CD14-positive monocyte (primary cell): Measurements from ENCODE around the gene GPR132. TPM values are rescaled to one million over a fixed set of nuclear protein-coding genes. Genes with fewer than 3 reads are reported as not detected.
A peak's percentile ranks its signal among the peaks of the same experiment; 100 is the strongest.

Source experiments
- DNase-seq, 3 donors: peaks; one replicate each; pipeline ENCODE4 v3.0.0-alpha.2; 2011 to 2022
- H2AFZ ChIP-seq: 2 replicates; pipeline ENCODE4 v1.6.0; 2012; ENCODE audit warnings: mild to moderate bottlenecking, low read depth, low read length, inconsistent platforms; ENCODE audit not compliant: insufficient read depth, poor library complexity, severe bottlenecking
- H3K27ac ChIP-seq, 2 donors: 1 replicate in 1 of 2; 2 replicates in 1 of 2; pipeline ENCODE4 v1.5.1; 2012 to 2013; ENCODE audit warnings: low read length in 2 of 2, control low read depth in 1 of 2, inconsistent platforms in 1 of 2, low read depth in 1 of 2, mild to moderate bottlenecking in 1 of 2
- H3K27me3 ChIP-seq, 2 donors: one replicate each; pipeline versions ENCODE4 v1.6.0 to v1.6.1; 2011 to 2013; ENCODE audit warnings: low read length in 2 of 2; ENCODE audit not compliant: control insufficient read depth in 2 of 2, insufficient read depth in 2 of 2
- H3K36me3 ChIP-seq, 2 donors: replicated peaks in 1 of 2; 1 replicate in 1 of 2; 2 replicates in 1 of 2; pipeline versions ENCODE4 v1.5.1 to v1.6.1; 2012 to 2013; ENCODE audit warnings: low read length in 2 of 2, control low read depth in 1 of 2, inconsistent platforms in 1 of 2, mild to moderate bottlenecking in 1 of 2; ENCODE audit not compliant: insufficient read depth in 2 of 2, control insufficient read depth in 1 of 2
- H3K4me1 ChIP-seq, 2 donors: 1 replicate in 1 of 2; 2 replicates in 1 of 2; pipeline versions ENCODE4 v1.5.1 to v1.6.1; 2012 to 2013; ENCODE audit warnings: low read length in 2 of 2, control low read depth in 1 of 2, inconsistent platforms in 1 of 2, mild to moderate bottlenecking in 1 of 2, moderate library complexity in 1 of 2; ENCODE audit not compliant: insufficient read depth in 2 of 2, control insufficient read depth in 1 of 2
- H3K4me2 ChIP-seq: replicated peaks from 2 replicates; pipeline ENCODE3; 2012; ENCODE audit warnings: low read length, moderate library complexity, mild to moderate bottlenecking; ENCODE audit not compliant: poor library complexity, severe bottlenecking; ENCODE audit errors: extremely low read depth
- H3K4me3 ChIP-seq, 3 experiments: fragments of 200-600 bp in 1 of 3; sonication (generic) in 1 of 3; replicated peaks in 1 of 3; 1 replicate in 2 of 3; 2 replicates in 1 of 3; pipeline ENCODE4 v1.5.1; 2011 to 2013; ENCODE audit warnings: low read length in 3 of 3, mild to moderate bottlenecking in 3 of 3, control low read depth in 2 of 3, low read depth in 2 of 3, inconsistent platforms in 1 of 3, moderate library complexity in 1 of 3
- H3K79me2 ChIP-seq: 2 replicates; pipeline ENCODE4 v1.6.0; 2012; ENCODE audit warnings: mild to moderate bottlenecking, control low read depth, inconsistent platforms, low read length, moderate library complexity; ENCODE audit not compliant: insufficient read depth
- H3K9ac ChIP-seq: 2 replicates; pipeline ENCODE4 v1.6.0; 2017; ENCODE audit warnings: low read length, mild to moderate bottlenecking; ENCODE audit not compliant: insufficient read depth, poor library complexity, severe bottlenecking
- H3K9me3 ChIP-seq, 2 donors: replicated peaks in 1 of 2; 1 replicate in 1 of 2; 2 replicates in 1 of 2; pipeline versions ENCODE4 v1.5.1 to v1.6.1; 2012 to 2013; ENCODE audit warnings: low read length in 2 of 2, control low read depth in 1 of 2; ENCODE audit not compliant: control insufficient read depth in 1 of 2, insufficient read depth in 1 of 2
- H4K20me1 ChIP-seq: 2 replicates; pipeline ENCODE4 v1.6.0; 2012; ENCODE audit warnings: mild to moderate bottlenecking, low read length, control low read depth, moderate library complexity; ENCODE audit not compliant: insufficient read depth
- H3K27ac Mint-ChIP-seq, 7 donors: one replicate each; pipeline ENCODE4 v1.8.0; 2020; ENCODE audit warnings: mild to moderate bottlenecking in 7 of 7, mixed read lengths in 7 of 7, moderate library complexity in 6 of 7, inconsistent platforms in 2 of 7
- H3K27me3 Mint-ChIP-seq, 3 donors: one replicate each; pipeline ENCODE4 v1.8.0; 2021 to 2022; ENCODE audit warnings: low read depth in 3 of 3, mild to moderate bottlenecking in 3 of 3, mixed read lengths in 3 of 3, moderate library complexity in 3 of 3, inconsistent platforms in 1 of 3
- H3K36me3 Mint-ChIP-seq, 2 donors: one replicate each; pipeline ENCODE4 v1.8.0; 2020; ENCODE audit warnings: mixed read lengths in 2 of 2, inconsistent platforms in 1 of 2, mild to moderate bottlenecking in 1 of 2
- H3K4me1 Mint-ChIP-seq: one replicate; pipeline ENCODE4 v1.8.0; 2020; ENCODE audit warnings: mild to moderate bottlenecking, mixed read lengths
- H3K4me3 Mint-ChIP-seq, 2 donors: one replicate each; pipeline ENCODE4 v1.8.0; 2020; ENCODE audit warnings: mild to moderate bottlenecking in 2 of 2, mixed read lengths in 2 of 2, moderate library complexity in 1 of 2
- H3K9me3 Mint-ChIP-seq, 7 donors: one replicate each; pipeline ENCODE4 v1.8.0; 2020 to 2022; ENCODE audit warnings: mixed read lengths in 7 of 7, mild to moderate bottlenecking in 6 of 7, moderate library complexity in 6 of 7, inconsistent platforms in 2 of 7
- CTCF ChIP-seq: fragments of 200-600 bp; IDR thresholded peaks from one replicate; pipeline ENCODE4 v1.8.0; 2022; ENCODE audit warnings: antibody characterized with exemption, mild to moderate bottlenecking
- WGBS: methylation state at CpG from one replicate; pipeline ENCODE4 v1.1.5; 2013; ENCODE audit warnings: missing lambda C conversion rate; ENCODE audit not compliant: insufficient coverage; 5-methylcytosine and 5-hydroxymethylcytosine counted together
- intact Hi-C, 2 donors: fragments of 100-400 bp; cut with micrococcal nuclease; formaldehyde crosslinking; loops; one replicate each; pipeline versions ENCODE4 v1.15.0 to v1.15.1; 2023
- polyA plus RNA-seq, 3 donors: library from polyadenylated mRNA; depleted of rRNA in 1 of 3; unstranded in 2 of 3; stranded (reverse) in 1 of 3; fragments of 300-500 nt in 2 of 3; fragments of >200 nt in 1 of 3; fragmentation: Illumina TruSeq in 2 of 3; gene quantifications; 1 replicate in 2 of 3; 2 replicates in 1 of 3; pipeline ENCODE4 v1.2.3, GENCODE V29; 2012 to 2021

Gene GPR132
- polyA plus RNA-seq, 3 donors = 6.3 to 19.0 (median 13.0) TPM

GRCh38 chr14:105026033-105026785 lies 39.0 kb downstream of the GPR132 start:
- Histone ChIP-seq H3K27me3 (no peaks in the 10 kb centered on the region), H4K20me1 (no peaks in the 10 kb centered on the region), H3K9me3 (no peaks in the 10 kb centered on the region), H3K4me2 (peak overlapping the region; percentile 46), H3K9ac (peak overlapping the region; percentile 41), H3K4me3 (peak overlapping the region in 1 of 3 experiments; percentile 45), H3K27ac (peak overlapping the region; percentile 89 to 92), H3K79me2 (peaks cover 15% of the 10 kb centered on the region), H2AFZ (no peak overlapping the region), H3K4me1 (peaks cover 50 to 66% of the 10 kb centered on the region in 2 donors), H3K36me3 (no peaks in the 10 kb centered on the region)
- Mint-ChIP-seq H3K4me3 (peak overlapping the region in 1 of 2 donors; percentile 6), H3K27me3 (peaks cover 0 to 5% (median 5%) of the 10 kb centered on the region in 3 donors), H3K4me1 (peaks cover 47% of the 10 kb centered on the region), H3K27ac (peak overlapping the region; percentile 89 to 98 (median 97)), H3K9me3 (peaks cover 2 to 11% (median 3%) of the 10 kb centered on the region in 7 donors), H3K36me3 (peaks cover 14 to 17% of the 10 kb centered on the region in 2 donors)
- TF ChIP-seq CTCF = no peak
- intact Hi-C loops = loop anchor here in 1 of 2 donors (1.0 kb wide), 1 partner anchor 8 kb away; no protein-coding TSS in a partner anchor
- whole genome bisulfite sequencing = 53% methylated on average over 6 of the region's 16 CpGs
- DNase-seq = peak; percentile 78 to 88 (median 88)

- Mint-ChIP-seq H3K4me1 (peaks cover 47% of the 10 kb centered on the region), H3K4me3 (no peak overlapping the region), H3K27ac (peak overlapping the region; percentile 89 to 98 (median 97)), H3K27me3 (peaks cover 0 to 5% (median 5%) of the 10 kb centered on the region in 3 donors), H3K36me3 (peaks cover 14 to 17% of the 10 kb centered on the region in 2 donors), H3K9me3 (peaks cover 2 to 11% (median 3%) of the 10 kb centered on the region in 7 donors)
- H3K9ac ChIP-seq = peak overlapping the region; percentile 41
- no peak overlapping the region for H2AFZ ChIP-seq
- H3K36me3 ChIP-seq = no peaks in the 10 kb centered on the region
- TF ChIP-seq CTCF = no peak
- WGBS = 96% methylated on average over 5 of the region's 6 CpGs
- peaks cover 50 to 67% of the 10 kb centered on the region in 2 donors for H3K4me1 ChIP-seq
- intact Hi-C loops = loop anchor here (1.0 to 2.0 kb wide), 2 partner anchors 9 to 39 kb away; partner anchors contain the start of gene GPR132 (in 1 of the 2)
- H3K9me3 ChIP-seq = no peaks in the 10 kb centered on the region
- H4K20me1 ChIP-seq = no peaks in the 10 kb centered on the region
- H3K79me2 ChIP-seq = peaks cover 19% of the 10 kb centered on the region
- peak overlapping the region; percentile 89 to 92 for H3K27ac ChIP-seq
- DNase-seq = no peak
- peak overlapping the region in 1 of 3 experiments; percentile 45 for H3K4me3 ChIP-seq
- peak overlapping the region; percentile 46 for H3K4me2 ChIP-seq
- H3K27me3 ChIP-seq = no peaks in the 10 kb centered on the region
Measured at GRCh38 chr14:105025429-105025828, 39.8 kb downstream of the GPR132 start.
